Large intestine (tissue), 3 donors: Measurements from ENCODE around the gene PSTPIP1. TPM values are rescaled to one million over a fixed set of nuclear protein-coding genes. Genes with fewer than 3 reads are reported as not detected.

ENCODE experiments used
- DNase-seq, 2 donors: peaks; one replicate each; pipeline versions ENCODE4 v3.0.0 to v3.0.0-alpha.2; 2013
- H3K27ac ChIP-seq: one replicate; pipeline ENCODE4 v1.5.1; 2013; ENCODE audit warnings: low read length
- H3K27me3 ChIP-seq: 2 replicates; pipeline ENCODE4 v1.6.1; 2013; ENCODE audit warnings: low read length; ENCODE audit not compliant: control insufficient read depth, insufficient read depth
- H3K36me3 ChIP-seq: 2 replicates; pipeline ENCODE4 v1.6.1; 2013; ENCODE audit warnings: low read length; ENCODE audit not compliant: control insufficient read depth, insufficient read depth
- H3K4me1 ChIP-seq: one replicate; pipeline ENCODE4 v1.6.1; 2013; ENCODE audit warnings: low read length; ENCODE audit not compliant: control insufficient read depth, insufficient read depth
- H3K4me3 ChIP-seq: one replicate; pipeline ENCODE4 v1.5.1; 2013; ENCODE audit warnings: low read length
- H3K9me3 ChIP-seq: one replicate; pipeline ENCODE4 v1.6.1; 2013; ENCODE audit warnings: mild to moderate bottlenecking, low read depth, low read length, moderate library complexity; ENCODE audit not compliant: control insufficient read depth
- WGBS: methylation state at CpG from one replicate; pipeline ENCODE4 v1.1.5; 2013; ENCODE audit warnings: low lambda C conversion rate; ENCODE audit not compliant: insufficient coverage; 5-methylcytosine and 5-hydroxymethylcytosine counted together
- polyA plus RNA-seq: library from polyadenylated mRNA; unstranded; fragments of 120-200 nt; gene quantifications from one replicate; pipeline ENCODE4 v1.2.1, GENCODE V29; 2013

Gene PSTPIP1
- polyA plus RNA-seq, 1 donor: 3.1 TPM

GRCh38 chr15:77012117-77012712, 17.3 kb downstream of the PSTPIP1 start:
- no peaks in the 10 kb centered on the region for H3K36me3 ChIP-seq
- WGBS: no CpG with 5 or more reads among the region's 3 CpGs
- no peak for DNase-seq
- no peaks in the 10 kb centered on the region for H3K4me1 ChIP-seq
- H3K27me3 ChIP-seq: no peaks in the 10 kb centered on the region
- H3K9me3 ChIP-seq: no peaks in the 10 kb centered on the region
- no peak overlapping the region for H3K27ac ChIP-seq
- no peak overlapping the region for H3K4me3 ChIP-seq

GRCh38 chr15:77012868-77013267, 17.9 kb downstream of the PSTPIP1 start:
- no peaks in the 10 kb centered on the region for H3K27me3 ChIP-seq
- H3K4me1 ChIP-seq: no peaks in the 10 kb centered on the region
- H3K9me3 ChIP-seq: no peaks in the 10 kb centered on the region
- no peak for DNase-seq
- H3K4me3 ChIP-seq: no peak overlapping the region
- no CpG with 5 or more reads among the region's 4 CpGs for WGBS
- no peak overlapping the region for H3K27ac ChIP-seq
- no peaks in the 10 kb centered on the region for H3K36me3 ChIP-seq

- H3K4me3 ChIP-seq: no peak overlapping the region
- no peak overlapping the region for H3K27ac ChIP-seq
- no CpG with 5 or more reads among the region's 6 CpGs for WGBS
- H3K9me3 ChIP-seq: no peaks in the 10 kb centered on the region
- no peak for DNase-seq
- no peaks in the 10 kb centered on the region for H3K36me3 ChIP-seq
- no peaks in the 10 kb centered on the region for H3K4me1 ChIP-seq
- no peaks in the 10 kb centered on the region for H3K27me3 ChIP-seq
These were observed 18.8 kb downstream of the PSTPIP1 start for GRCh38 chr15:77013776-77014131.

GRCh38 chr15:77014132-77015081, 19.5 kb downstream of the PSTPIP1 start:
- H3K4me1 ChIP-seq: no peaks in the 10 kb centered on the region
- no peak overlapping the region for H3K4me3 ChIP-seq
- DNase-seq: no peak
- no peaks in the 10 kb centered on the region for H3K27me3 ChIP-seq
- H3K9me3 ChIP-seq: no peaks in the 10 kb centered on the region
- no peaks in the 10 kb centered on the region for H3K36me3 ChIP-seq
- H3K27ac ChIP-seq: no peak overlapping the region
- no CpG with 5 or more reads among the region's 23 CpGs for WGBS

GRCh38 chr15:77015646-77016320, 20.9 kb downstream of the PSTPIP1 start:
- Histone ChIP-seq H3K27ac (no peak overlapping the region), H3K27me3 (no peaks in the 10 kb centered on the region)

GRCh38 chr15:77016321-77016695, 21.4 kb downstream of the PSTPIP1 start:
- H3K36me3 ChIP-seq: no peaks in the 10 kb centered on the region
- DNase-seq: no peak
- H3K27ac ChIP-seq: no peak overlapping the region
- H3K4me1 ChIP-seq: no peaks in the 10 kb centered on the region
- H3K9me3 ChIP-seq: no peaks in the 10 kb centered on the region
- WGBS: no CpG with 5 or more reads among the region's 3 CpGs
- no peak overlapping the region for H3K4me3 ChIP-seq
- no peaks in the 10 kb centered on the region for H3K27me3 ChIP-seq

More at GRCh38 chr15:77015646-77016320, 20.9 kb downstream of the PSTPIP1 start:
- no peaks in the 10 kb centered on the region for H3K4me1 ChIP-seq
- no peak overlapping the region for H3K4me3 ChIP-seq
- H3K9me3 ChIP-seq: no peaks in the 10 kb centered on the region
- DNase-seq: no peak
- WGBS: no CpG with 5 or more reads among the region's 21 CpGs
- no peaks in the 10 kb centered on the region for H3K36me3 ChIP-seq

- WGBS: no CpG with 5 or more reads among the region's 7 CpGs
- no peak for DNase-seq
These were observed 22.2 kb downstream of the PSTPIP1 start for GRCh38 chr15:77017091-77017660.

GRCh38 chr15:77017761-77018720, 23.1 kb downstream of the PSTPIP1 start:
- Histone ChIP-seq H3K4me3 (no peak overlapping the region), H3K4me1 (no peaks in the 10 kb centered on the region), H3K9me3 (no peaks in the 10 kb centered on the region), H3K27ac (no peak overlapping the region), H3K27me3 (no peaks in the 10 kb centered on the region), H3K36me3 (no peaks in the 10 kb centered on the region)
- DNase-seq: no peak
- no CpG with 5 or more reads among the region's 20 CpGs for WGBS

More at GRCh38 chr15:77017091-77017660, 22.2 kb downstream of the PSTPIP1 start:
- no peaks in the 10 kb centered on the region for H3K36me3 ChIP-seq
- H3K9me3 ChIP-seq: no peaks in the 10 kb centered on the region
- no peak overlapping the region for H3K4me3 ChIP-seq
- no peak overlapping the region for H3K27ac ChIP-seq
- H3K4me1 ChIP-seq: no peaks in the 10 kb centered on the region
- H3K27me3 ChIP-seq: no peaks in the 10 kb centered on the region

- no CpG with 5 or more reads among the region's 11 CpGs for WGBS
- DNase-seq: no peak
- Histone ChIP-seq H3K27me3 (no peaks in the 10 kb centered on the region), H3K4me3 (no peak overlapping the region), H3K36me3 (no peaks in the 10 kb centered on the region), H3K27ac (no peak overlapping the region), H3K4me1 (no peaks in the 10 kb centered on the region), H3K9me3 (no peaks in the 10 kb centered on the region)
These were observed 24.0 kb downstream of the PSTPIP1 start for GRCh38 chr15:77018796-77019505.
